HCT116 (cell line): ENCODE results near the gene VMP1. TPM values are rescaled to one million over a fixed set of nuclear protein-coding genes. Genes with fewer than 3 reads are reported as not detected.

Experiments used
- ATAC-seq: fragments of 200-7000 bp; cut with Tn5 transposase; 2 replicates; pipeline ENCODE4 v1.9.1; 2020; ENCODE audit warnings: mild to moderate bottlenecking, moderate library complexity
- BruUV-seq: library from RNA; stranded (reverse); fragments of 400-500 nt; replicated peaks from 2 replicates; lab custom pipeline; 2021; lab: Mats Ljungman, UMichigan
- CTCF ChIA-PET: fragments of 300-600 bp; sonication (Branson Sonifier 250); formaldehyde crosslinking; loops from one replicate; lab custom pipeline; 2021; ENCODE audit warnings: antibody characterized with exemption; lab: Charles Lee
- POLR2A ChIA-PET: fragments of 300-600, 350-600 bp; sonication (Branson Sonifier 250); formaldehyde crosslinking; loops from one replicate; lab custom pipeline; 2021; ENCODE audit warnings: antibody characterized with exemption; lab: Charles Lee
- RAD21 ChIA-PET, 2 experiments: fragments of 300-600 bp; sonication (Branson Sonifier 250); formaldehyde crosslinking; loops; one replicate each; lab custom pipeline; 2023; ENCODE audit warnings: low total read pairs in 2 of 2; ENCODE audit not compliant: uncharacterized antibody in 2 of 2, unreplicated experiment in 2 of 2, low non-redundant PET in 1 of 2; lab: Charles Lee
- DNase-seq: peaks from one replicate; pipeline ENCODE4 v3.0.0-alpha.2; 2010; ENCODE audit warnings: low read depth, low spot score
- H2AFZ ChIP-seq: fragments of 200-600 bp; shearing (Covaris generic), sonication (generic); 2 replicates; pipeline ENCODE4 v1.6.1; 2017; ENCODE audit warnings: low read depth, mixed run types, mixed read lengths, antibody characterized with exemption, low read length; ENCODE audit not compliant: poor library complexity, severe bottlenecking
- H3K27ac ChIP-seq: 2 replicates; pipeline ENCODE4 v1.5.1; 2012; ENCODE audit warnings: low read depth, low read length
- H3K27me3 ChIP-seq: fragments of 200-600 bp; sonication (generic); 2 replicates; pipeline ENCODE4 v1.6.1; 2016; ENCODE audit warnings: mixed run types, low read length, mixed read lengths; ENCODE audit not compliant: insufficient read depth
- H3K36me3 ChIP-seq, 2 experiments: fragments of 200-500 bp in 1 of 2; fragments of 200-600 bp in 1 of 2; sonication (Bioruptor generic) in 1 of 2; sonication (generic) in 1 of 2; 2 replicates each; pipeline versions ENCODE4 v1.5.1 to v1.6.1; 2014 to 2016; ENCODE audit warnings: low read length in 2 of 2, inconsistent platforms in 1 of 2, mixed read lengths in 1 of 2, mixed run types in 1 of 2; ENCODE audit not compliant: insufficient read depth in 2 of 2, control insufficient read depth in 1 of 2
- H3K4me1 ChIP-seq, 2 experiments: fragments of 200-600 bp in 1 of 2; sonication (generic) in 1 of 2; 2 replicates each; pipeline versions ENCODE4 v1.5.1 to v1.6.1; 2012 to 2017; ENCODE audit warnings: low read length in 2 of 2, inconsistent platforms in 1 of 2, mild to moderate bottlenecking in 1 of 2, mixed read lengths in 1 of 2, mixed run types in 1 of 2, moderate library complexity in 1 of 2; ENCODE audit not compliant: insufficient read depth in 2 of 2, control insufficient read depth in 1 of 2
- H3K4me2 ChIP-seq: fragments of 200-600 bp; sonication (generic); 2 replicates; pipeline ENCODE4 v1.6.1; 2017; ENCODE audit warnings: mixed run types, low read length, mixed read lengths
- H3K4me3 ChIP-seq, 2 experiments: fragments of 200-600 bp in 1 of 2; sonication (generic) in 1 of 2; replicated peaks in 1 of 2; 2 replicates each; pipeline ENCODE4 v1.5.1; 2011 to 2016; ENCODE audit warnings: low read length in 2 of 2, control low read depth in 1 of 2, low read depth in 1 of 2, mild to moderate bottlenecking in 1 of 2, mixed read lengths in 1 of 2, mixed run types in 1 of 2
- H3K79me2 ChIP-seq: fragments of 200-600 bp; sonication (generic); 2 replicates; pipeline ENCODE4 v1.6.1; 2017; ENCODE audit warnings: mild to moderate bottlenecking, mixed run types, low read length, moderate library complexity, mixed read lengths; ENCODE audit not compliant: insufficient read depth
- H3K9ac ChIP-seq: fragments of 200-600 bp; sonication (generic); 2 replicates; pipeline ENCODE4 v1.6.1; 2016; ENCODE audit warnings: low read length, mixed read lengths
- H3K9me2 ChIP-seq: fragments of 200-600 bp; sonication (generic), shearing (Covaris generic); 2 replicates; pipeline ENCODE4 v1.6.1; 2017; ENCODE audit warnings: mixed run types, mild to moderate bottlenecking, moderate library complexity; ENCODE audit not compliant: insufficient read depth
- H3K9me3 ChIP-seq, 2 experiments: fragments of 200-500 bp in 1 of 2; fragments of 200-600 bp in 1 of 2; sonication (Bioruptor generic) in 1 of 2; sonication (generic) in 1 of 2; 2 replicates each; pipeline ENCODE4 v1.6.1; 2014 to 2017; ENCODE audit warnings: low read length in 2 of 2, mixed read lengths in 2 of 2, inconsistent platforms in 1 of 2, low read depth in 1 of 2, mild to moderate bottlenecking in 1 of 2, mixed run types in 1 of 2, moderate library complexity in 1 of 2; ENCODE audit not compliant: control insufficient read depth in 1 of 2, insufficient read depth in 1 of 2
- H4K20me1 ChIP-seq: fragments of 200-600 bp; sonication (generic), shearing (Covaris generic); 2 replicates; pipeline ENCODE4 v1.6.1; 2017; ENCODE audit warnings: mixed run types, mild to moderate bottlenecking, moderate library complexity; ENCODE audit not compliant: insufficient read depth
- CBX3 ChIP-seq: IDR thresholded peaks from 2 replicates; pipeline ENCODE4 v1.6.1; 2012; ENCODE audit warnings: low read depth
- CEBPB ChIP-seq: IDR thresholded peaks from 2 replicates; pipeline ENCODE4 v1.6.1; 2012; ENCODE audit warnings: low read depth
- ELF1 ChIP-seq: IDR thresholded peaks from 2 replicates; pipeline ENCODE4 v1.6.1; 2012; ENCODE audit warnings: low read depth, borderline replicate concordance
- EZH2 ChIP-seq: fragments of 200-600 bp; sonication (generic); IDR thresholded peaks from 2 replicates; pipeline ENCODE4 v1.6.1; 2017; ENCODE audit warnings: antibody characterized with exemption, mixed run types
- FOSL1 ChIP-seq: IDR thresholded peaks from 2 replicates; pipeline ENCODE4 v1.6.1; 2012; ENCODE audit warnings: low read depth
- JUND ChIP-seq: IDR thresholded peaks from 2 replicates; pipeline ENCODE4 v1.6.1; 2012
- MAX ChIP-seq: IDR thresholded peaks from 2 replicates; pipeline ENCODE4 v1.6.1; 2012
- POLR2A ChIP-seq: IDR thresholded peaks from 2 replicates; pipeline ENCODE4 v1.7.0; 2011; ENCODE audit warnings: borderline replicate concordance; ENCODE audit not compliant: insufficient read depth, insufficient read length; ENCODE audit errors: extremely low read depth
- POLR2AphosphoS5 ChIP-seq: IDR thresholded peaks from 2 replicates; pipeline ENCODE4 v1.6.1; 2011; ENCODE audit warnings: mild to moderate bottlenecking, low read depth, low read length, moderate library complexity
- RAD21 ChIP-seq: IDR thresholded peaks from 2 replicates; pipeline ENCODE4 v1.6.1; 2012; ENCODE audit warnings: low read depth, mild to moderate bottlenecking
- SP1 ChIP-seq: IDR thresholded peaks from 2 replicates; pipeline ENCODE4 v1.6.1; 2012; ENCODE audit warnings: low read depth
- TCF7L2 ChIP-seq: IDR thresholded peaks from 2 replicates; pipeline ENCODE4 v1.7.0; 2011; ENCODE audit warnings: borderline replicate concordance, inconsistent platforms; ENCODE audit not compliant: insufficient read depth, insufficient read length; ENCODE audit errors: extremely low read depth
- YY1 ChIP-seq: IDR thresholded peaks from 2 replicates; pipeline ENCODE4 v1.6.1; 2011; ENCODE audit warnings: low read length, low read depth, moderate library complexity, mild to moderate bottlenecking; ENCODE audit not compliant: insufficient replicate concordance; ENCODE audit errors: extremely low read depth
- ZBTB33 ChIP-seq: IDR thresholded peaks from 2 replicates; pipeline ENCODE4 v1.6.1; 2011; ENCODE audit warnings: mild to moderate bottlenecking, low read length, moderate library complexity; ENCODE audit not compliant: insufficient replicate concordance; ENCODE audit errors: extremely low read depth
- ZFX ChIP-seq: fragments of 450-650 bp; IDR thresholded peaks from 2 replicates; pipeline ENCODE4 v1.6.1; 2017
- intact Hi-C: fragments of 100-400 bp; cut with micrococcal nuclease; formaldehyde crosslinking; loops from 2 replicates; pipeline ENCODE4 v1.10.0; 2022
- total RNA-seq: library from RNA; stranded (reverse); gene quantifications from one replicate; pipeline ENCODE4 v1.2.1, GENCODE V29; 2021; ENCODE audit not compliant: unreplicated experiment

Gene VMP1
- total RNA-seq, 1 experiment from 2014 or later, result 366 TPM

- Histone ChIP-seq H3K9me2 (no peaks in the 10 kb centered on the region), H3K27me3 (no peaks in the 10 kb centered on the region), H3K79me2 (peaks cover 41% of the 10 kb centered on the region), H3K27ac (peak overlapping the region; percentile 96), H3K4me1 (peaks cover 90 to 96% of the 10 kb centered on the region in 2 experiments), H3K4me3 (peak overlapping the region in 1 of 2 experiments; percentile 20; a peak in 2 of 4 replicates), H3K9ac (peak overlapping the region; percentile 69), H4K20me1 (no peaks in the 10 kb centered on the region), H3K4me2 (peak overlapping the region; percentile 60), H3K36me3 (no peaks in the 10 kb centered on the region), H3K9me3 (no peaks in the 10 kb centered on the region), H2AFZ (no peak overlapping the region)
- TSS peak; percentile 79 for BruUV-seq
- ChIA-PET POLR2A (interaction anchor here (0.7 to 12.5 kb wide), 16 partner anchors 8 to 55 kb away, joined by 3 to 411 read pairs (median 4); no protein-coding TSS in a partner anchor), CTCF (interaction anchor here (2.9 kb wide), 1 partner anchor 32 kb away, joined by 11 read pairs; no protein-coding TSS in a partner anchor), RAD21 (interaction anchor here (0.9 to 1.3 kb wide), 4 partner anchors 32 to 57 kb away, joined by 3 to 8 read pairs (median 5); no protein-coding TSS in a partner anchor)
- peak; percentile 34 for TF ChIP-seq POLR2A
- TF ChIP-seq YY1, result no peak
- intact Hi-C loops, result loop anchor here (1.0 kb wide), 2 partner anchors 43 to 56 kb away; no protein-coding TSS in a partner anchor
- ATAC-seq (peak; percentile 35), DNase-seq (no peak)
Observed at GRCh38 chr17:59786213-59786535, 78.7 kb downstream of the VMP1 start.

GRCh38 chr17:59786536-59787319, 79.3 kb downstream of the VMP1 start:
- peak overlapping the region; percentile 60 for H3K4me2 ChIP-seq
- DNase-seq, result peak; percentile 100
- H3K9me2 ChIP-seq, result no peaks in the 10 kb centered on the region
- H3K9ac ChIP-seq, result peak overlapping the region; percentile 69
- no peaks in the 10 kb centered on the region for H3K9me3 ChIP-seq
- H3K27me3 ChIP-seq, result no peaks in the 10 kb centered on the region
- RAD21 ChIA-PET, result interaction anchor here (0.7 to 1.3 kb wide), 4 partner anchors 32 to 73 kb away, joined by 3 to 6 read pairs (median 4); no protein-coding TSS in a partner anchor
- no peaks in the 10 kb centered on the region for H3K36me3 ChIP-seq
- peaks cover 36% of the 10 kb centered on the region for H3K79me2 ChIP-seq
- CTCF ChIA-PET, result interaction anchor here (2.9 kb wide), 1 partner anchor 33 kb away, joined by 11 read pairs; no protein-coding TSS in a partner anchor
- no peak overlapping the region for H2AFZ ChIP-seq
- intact Hi-C loops, result loop anchor here (1.0 kb wide), 2 partner anchors 43 to 56 kb away; no protein-coding TSS in a partner anchor
- TSS peak; percentile 35 for BruUV-seq
- POLR2A ChIA-PET, result interaction anchor here (0.8 to 12.5 kb wide), 14 partner anchors 8 to 55 kb away, joined by 3 to 411 read pairs (median 5); no protein-coding TSS in a partner anchor
- ATAC-seq, result peak; percentile 78
- H4K20me1 ChIP-seq, result no peaks in the 10 kb centered on the region
- H3K4me3 ChIP-seq, result peak overlapping the region in 1 of 2 experiments; percentile 20; a peak in 2 of 4 replicates
- H3K4me1 ChIP-seq, result peaks cover 88 to 96% of the 10 kb centered on the region in 2 experiments
- peak overlapping the region; percentile 96 for H3K27ac ChIP-seq
- TF ChIP-seq EZH2 (no peak), FOSL1 (peak; percentile 98), CEBPB (peak; percentile 98), ELF1 (no peak; the same call in 1 of the 2 replicates), TCF7L2 (peak; percentile 93), ZFX (no peak), JUND (peak; percentile 99), RAD21 (peak; percentile 59), SP1 (peak; percentile 100), ZBTB33 (peak; percentile 88), POLR2AphosphoS5 (peak; percentile 80), MAX (peak; percentile 87), CBX3 (peak; percentile 85)
